Skeletal muscle cell (primary cell): Measurements from ENCODE around the gene KANK2.
"Not testable (repeated sequence)": the region's sequence is repeated elsewhere in the genome, so short reads cannot be mapped to it uniquely, and the experiment has no call there.

ENCODE experiments used
- DNase-seq: peaks from one replicate; pipeline ENCODE4 v3.0.0-alpha.2; 2010; ENCODE audit warnings: low read depth
- H3K4me3 ChIP-seq: 2 replicates; pipeline ENCODE4 v1.5.1; 2011; ENCODE audit warnings: low read depth, mild to moderate bottlenecking, control low read depth, low read length, moderate library complexity

KANK2 gene

GRCh38 chr19:11121963-11122362 lies 75.4 kb downstream of the KANK2 start:
- DNase-seq, H3K4me3 ChIP-seq: not testable (repeated sequence)

- H3K4me3 ChIP-seq, result no peak overlapping the region
- no peak for DNase-seq
These were observed 80.8 kb downstream of the KANK2 start for GRCh38 chr19:11116507-11116906.

- no peak for DNase-seq
These were observed 81.4 kb downstream of the KANK2 start for GRCh38 chr19:11115895-11116446.

DNA sequence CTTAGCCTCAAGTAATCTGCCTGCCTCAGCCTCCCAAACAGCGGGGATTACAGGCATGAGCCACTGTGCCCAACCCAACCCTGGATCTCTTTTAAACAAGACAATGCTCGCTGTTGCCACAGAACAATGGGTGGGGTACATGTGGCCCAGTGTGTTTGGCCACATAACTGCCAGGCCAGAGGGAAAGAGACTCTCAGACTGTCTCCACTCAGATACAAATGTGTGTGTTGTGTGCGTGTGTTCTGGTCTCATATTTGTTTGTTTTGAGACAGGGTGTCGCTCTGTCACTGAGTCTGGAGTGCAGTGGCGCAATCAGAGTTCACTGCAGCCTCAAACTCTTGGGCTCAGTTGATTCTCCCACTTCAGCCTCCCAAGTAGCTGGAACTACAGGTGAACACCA lies 82.3 kb downstream of the KANK2 start:
- H3K4me3 ChIP-seq, result no peak overlapping the region
- no peak for DNase-seq

More at GRCh38 chr19:11115895-11116446, 81.4 kb downstream of the KANK2 start:
- no peak overlapping the region for H3K4me3 ChIP-seq
